ENCODE data around the gene SLC30A3. TPM values are rescaled to one million over a fixed set of nuclear protein-coding genes. Genes with fewer than 3 reads are reported as not detected.
"Not testable (repeated sequence)": the region's sequence is repeated elsewhere in the genome, so short reads cannot be mapped to it uniquely, and the experiment has no call there.

SLC30A3 gene
- total RNA-seq, 1 experiment from 2014 or later, result 1.5 TPM

- no peak for TF ChIP-seq CTCF (conservative IDR thresholded peaks at IDR 0.05)
- H3K27ac ChIP-seq, result no peak overlapping the region
- no peak overlapping the region for H3K4me2 ChIP-seq
- H3K9me2 ChIP-seq (ENCODE audit: insufficient read depth), result no peaks in the 10 kb centered on the region
- no peak overlapping the region for H3K4me3 ChIP-seq
- intact Hi-C loops (cut with micrococcal nuclease; ENCODE audit: unreplicated experiment), result loop anchor here (5.0 kb wide), 1 partner anchor 37 kb away; no protein-coding TSS in a partner anchor
- H2AFZ ChIP-seq, result no peak overlapping the region
- POLR2A ChIA-PET (ENCODE audit: unreplicated experiment), result no interaction called here
- no peaks in the 10 kb centered on the region for H4K20me1 ChIP-seq (ENCODE audit: insufficient read depth)
- no peak for DNase-seq
- H3K4me1 ChIP-seq (replicated peaks; ENCODE audit: insufficient read depth), result no peaks in the 10 kb centered on the region; the same call in 1 of the 2 replicates
- no TSS peak for BruUV-seq (replicated peaks)
- H3K79me2 ChIP-seq (ENCODE audit: low read depth), result no peaks in the 10 kb centered on the region
- no peaks in the 10 kb centered on the region for H3K27me3 ChIP-seq (ENCODE audit: insufficient read depth, low read depth)
- H3F3A ChIP-seq (ENCODE audit: insufficient read depth, low read depth), result no peaks in the 10 kb centered on the region
- no peaks in the 10 kb centered on the region for H3K9me3 ChIP-seq (ENCODE audit: insufficient read depth, low read depth)
- CTCF ChIA-PET, result no interaction called here
- H3K36me3 ChIP-seq (ENCODE audit: low read depth), result no peaks in the 10 kb centered on the region
These were observed 41.8 kb upstream of the SLC30A3 start for GRCh38 chr2:27304488-27305240.

GRCh38 chr2:27303093-27304025 is 40.5 kb upstream of the SLC30A3 start:
- no peaks in the 10 kb centered on the region for H3K9me3 ChIP-seq (ENCODE audit: insufficient read depth, low read depth)
- no peak overlapping the region for H3K27ac ChIP-seq
- no peaks in the 10 kb centered on the region for H3F3A ChIP-seq (ENCODE audit: insufficient read depth, low read depth)
- peak; percentile 36 to 64 for DNase-seq
- H3K4me3 ChIP-seq, result peak overlapping the region; percentile 19; the same call in 1 of the 2 replicates
- H3K4me2 ChIP-seq, result peak overlapping the region; percentile 64
- H3K27me3 ChIP-seq (ENCODE audit: insufficient read depth, low read depth), result no peaks in the 10 kb centered on the region
- H2AFZ ChIP-seq, result 0 out of 2 replicates have a peak overlapping the region, but pooled peaks have one; percentile 28
- intact Hi-C loops (cut with micrococcal nuclease; ENCODE audit: unreplicated experiment), result loop anchor here (1.0 to 5.0 kb wide), 4 partner anchors 36 to 342 kb away; no protein-coding TSS in a partner anchor
- no peaks in the 10 kb centered on the region for H3K79me2 ChIP-seq (ENCODE audit: low read depth)
- no peaks in the 10 kb centered on the region for H3K36me3 ChIP-seq (ENCODE audit: low read depth)
- H3K9me2 ChIP-seq (ENCODE audit: insufficient read depth), result no peaks in the 10 kb centered on the region
- H3K4me1 ChIP-seq (replicated peaks; ENCODE audit: insufficient read depth), result no peaks in the 10 kb centered on the region; the same call in 1 of the 2 replicates
- ChIA-PET CTCF (interaction anchor here (0.6 to 1.7 kb wide), 9 partner anchors 10 to 455 kb away, joined by 3 to 18 read pairs (median 4); partner anchors contain the start of gene TRIM54), POLR2A (ENCODE audit: unreplicated experiment) (interaction anchor here (0.6 kb wide), 1 partner anchor 11 kb away, joined by 4 read pairs; no protein-coding TSS in a partner anchor)
- TF ChIP-seq EZH2 (IDR thresholded peaks at IDR 0.05; ENCODE audit: low read depth), result no peak
- peak; percentile 97 for TF ChIP-seq CTCF (conservative IDR thresholded peaks at IDR 0.05)
- no peaks in the 10 kb centered on the region for H4K20me1 ChIP-seq (ENCODE audit: insufficient read depth)
- BruUV-seq (replicated peaks), result no TSS peak

GRCh38 chr2:27300606-27301005 is 37.8 kb upstream of the SLC30A3 start:
- CTCF ChIA-PET, result interaction anchor here (1.6 kb wide), 1 partner anchor 21 kb away, joined by 6 read pairs; no protein-coding TSS in a partner anchor
- H3K27me3 ChIP-seq (ENCODE audit: insufficient read depth, low read depth); H3F3A ChIP-seq (ENCODE audit: insufficient read depth, low read depth); H3K27ac ChIP-seq; H3K9me3 ChIP-seq (ENCODE audit: insufficient read depth, low read depth); H4K20me1 ChIP-seq (ENCODE audit: insufficient read depth); DNase-seq; H3K9me2 ChIP-seq (ENCODE audit: insufficient read depth); H3K36me3 ChIP-seq (ENCODE audit: low read depth); POLR2A ChIA-PET (ENCODE audit: unreplicated experiment); H3K4me1 ChIP-seq (replicated peaks; ENCODE audit: insufficient read depth); H3K79me2 ChIP-seq (ENCODE audit: low read depth); H3K4me3 ChIP-seq; BruUV-seq (replicated peaks); H2AFZ ChIP-seq; H3K4me2 ChIP-seq: not testable (repeated sequence)
- intact Hi-C loops (cut with micrococcal nuclease; ENCODE audit: unreplicated experiment), result loop anchor here (5.0 kb wide), 1 partner anchor 33 kb away; no protein-coding TSS in a partner anchor

All from PC-9 (cell line).